Measurements from ENCODE around the gene SLC35F6. TPM values are rescaled to one million over a fixed set of nuclear protein-coding genes. Genes with fewer than 3 reads are reported as not detected.

Gene SLC35F6
- 9.0 TPM for polyA plus RNA-seq (ENCODE audit: insufficient read length)

- peak; percentile 89 for DNase-seq
These were observed at the start of gene SLC35F6 for GRCh38 chr2:26764078-26764887. Gene SLC35F6 (plus strand): TSS chr2:26764284. CDS start chr2:26764350, 66 bp downstream.

GRCh38 chr2:26715528-26716270 lies 48.4 kb upstream of the SLC35F6 start:
- no peak for DNase-seq

GRCh38 chr2:26716340-26716739 lies 47.7 kb upstream of the SLC35F6 start:
- DNase-seq, result no peak

- no peak for DNase-seq
These were observed 47.3 kb upstream of the SLC35F6 start for GRCh38 chr2:26716769-26717168.

- no peak for DNase-seq
These were observed 46.7 kb upstream of the SLC35F6 start for GRCh38 chr2:26717362-26717761.

- DNase-seq, result no peak
These were observed 45.0 kb upstream of the SLC35F6 start for GRCh38 chr2:26718949-26719686.

GRCh38 chr2:26720322-26721114 lies 43.6 kb upstream of the SLC35F6 start:
- peak; percentile 72 for DNase-seq

GRCh38 chr2:26721115-26722032 lies 42.7 kb upstream of the SLC35F6 start:
- DNase-seq, result no peak

GRCh38 chr2:26722328-26722727 lies 41.8 kb upstream of the SLC35F6 start:
- DNase-seq, result no peak

- no peak for DNase-seq
These were observed 41.2 kb upstream of the SLC35F6 start for GRCh38 chr2:26722911-26723310.

- DNase-seq, result no peak
These were observed 40.6 kb upstream of the SLC35F6 start for GRCh38 chr2:26723475-26723874.

GRCh38 chr2:26723991-26724750 lies 39.9 kb upstream of the SLC35F6 start:
- DNase-seq, result no peak

- DNase-seq, result no peak
These were observed 39.1 kb upstream of the SLC35F6 start for GRCh38 chr2:26724784-26725520.

GRCh38 chr2:26725521-26725820 lies 38.6 kb upstream of the SLC35F6 start:
- DNase-seq, result peak; percentile 23

- DNase-seq, result no peak
These were observed 37.9 kb upstream of the SLC35F6 start for GRCh38 chr2:26726228-26726627.

GRCh38 chr2:26727641-26728561 lies 36.2 kb upstream of the SLC35F6 start:
- DNase-seq, result no peak

GRCh38 chr2:26729311-26729710 lies 34.8 kb upstream of the SLC35F6 start:
- no peak for DNase-seq

- no peak for DNase-seq
These were observed 33.3 kb upstream of the SLC35F6 start for GRCh38 chr2:26730549-26731344.
